Sigmoid colon (tissue), 7 donors: ENCODE measurements around the gene CFHR1. TPM values are rescaled to one million over a fixed set of nuclear protein-coding genes. Genes with fewer than 3 reads are reported as not detected.

Experiments used
- DNase-seq: peaks from one replicate; pipeline ENCODE4 v3.0.0-alpha.2; 2019
- H3K27ac ChIP-seq, 4 donors: fragments of 200-600 bp; sonication (generic); one replicate each; pipeline ENCODE4 v1.5.1; 2016 to 2019; ENCODE audit warnings: mild to moderate bottlenecking in 1 of 4
- H3K27me3 ChIP-seq, 3 donors: fragments of 200-600 bp; sonication (generic); one replicate each; pipeline ENCODE4 v1.5.1; 2019; ENCODE audit warnings: mild to moderate bottlenecking in 1 of 3
- H3K36me3 ChIP-seq, 4 donors: fragments of 200-600 bp; sonication (generic); one replicate each; pipeline ENCODE4 v1.5.1; 2016 to 2019
- H3K4me1 ChIP-seq, 4 donors: fragments of 200-600 bp; sonication (generic); one replicate each; pipeline ENCODE4 v1.5.1; 2017 to 2019
- H3K4me3 ChIP-seq, 4 donors: fragments of 200-600 bp; sonication (generic); one replicate each; pipeline ENCODE4 v1.5.1; 2017 to 2019; ENCODE audit warnings: mild to moderate bottlenecking in 2 of 4, moderate library complexity in 1 of 4
- H3K9me3 ChIP-seq, 4 donors: fragments of 200-600 bp in 3 of 4; sonication (generic) in 3 of 4; one replicate each; pipeline versions ENCODE4 v1.5.1 to v1.6.1; 2013 to 2019
- EP300 ChIP-seq, 4 donors: sonication (generic); formaldehyde crosslinking; IDR thresholded peaks; one replicate each; pipeline ENCODE4 v1.6.1; 2017; ENCODE audit warnings: antibody characterized with exemption in 4 of 4
- POLR2A ChIP-seq, 2 donors: fragments of 450-650 bp; IDR thresholded peaks; one replicate each; pipeline ENCODE4 v1.6.1; 2016; ENCODE audit warnings: antibody characterized with exemption in 2 of 2, mild to moderate bottlenecking in 2 of 2, moderate library complexity in 2 of 2
- POLR2AphosphoS5 ChIP-seq, 4 donors: sonication (generic); formaldehyde crosslinking; IDR thresholded peaks; one replicate each; pipeline ENCODE4 v1.6.1; 2017; ENCODE audit warnings: antibody characterized with exemption in 4 of 4
- WGBS, 2 donors: extraction: QIAGEN DNeasy Blood & Tissue Kit; methylation state at CpG; one replicate each; pipeline ENCODE4 v1.1.7; 2013; 5-methylcytosine and 5-hydroxymethylcytosine counted together
- intact Hi-C: fragments of 100-400 bp; cut with DNase I; formaldehyde crosslinking; loops from one replicate; pipeline ENCODE4 v1.15.1; 2023
- polyA plus RNA-seq, 3 donors: library from polyadenylated mRNA; stranded (reverse); fragments of 200-250 nt; gene quantifications; one replicate each; pipeline ENCODE4 v1.2.3, GENCODE V29; 2013
- total RNA-seq, 4 donors: library from RNA; depleted of rRNA; stranded (reverse); fragments of >200 nt; gene quantifications; one replicate each; pipeline ENCODE4 v1.1.0, GENCODE V29; 2016
- TF ChIP-seq, protein P1 (sequence below), 4 experiments: fragments of 450-650 bp in 3 of 4; fragments of 200-600 bp in 1 of 4; IDR thresholded peaks; one replicate each; pipeline ENCODE4 v1.5.1; 2016 to 2019; ENCODE audit warnings: antibody characterized with exemption in 4 of 4, mild to moderate bottlenecking in 3 of 4, moderate library complexity in 2 of 4
- donor health status: healthy with polysubstance abuse.
- donor health status: Bipolar disorder and iron deficiency.
- donor health status: healthy.

The CFHR1 gene
- total and polyA plus RNA-seq, 7 donors: 0.22 to 0.36 TPM; not detected in 5

DNA sequence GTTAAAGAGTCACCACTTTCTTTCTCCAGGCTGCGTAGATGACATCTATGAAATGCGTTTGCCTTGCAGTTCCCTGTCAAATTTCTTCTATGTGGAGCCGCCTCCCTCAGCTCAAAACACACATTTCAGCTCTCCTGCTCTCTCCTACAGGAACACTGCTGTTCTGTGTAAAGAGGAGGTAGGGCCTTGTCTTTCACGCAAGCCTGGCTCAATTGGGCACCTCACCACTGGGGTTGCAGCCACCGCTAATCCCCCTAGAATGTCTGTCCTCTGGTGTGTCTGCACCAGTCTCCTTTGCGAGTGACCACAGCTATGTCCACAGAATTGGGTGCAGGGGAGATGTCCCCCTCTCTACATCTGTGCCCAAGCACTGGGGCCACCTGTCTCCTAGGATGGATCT is 36.5 kb downstream of the CFHR1 start:
- Histone ChIP-seq H3K4me1 (no peaks in the 10 kb centered on the region), H3K36me3 (no peaks in the 10 kb centered on the region), H3K4me3 (no peak overlapping the region), H3K9me3 (no peaks in the 10 kb centered on the region), H3K27ac (no peak overlapping the region), H3K27me3 (no peaks in the 10 kb centered on the region)
- TF ChIP-seq, protein P1, sequence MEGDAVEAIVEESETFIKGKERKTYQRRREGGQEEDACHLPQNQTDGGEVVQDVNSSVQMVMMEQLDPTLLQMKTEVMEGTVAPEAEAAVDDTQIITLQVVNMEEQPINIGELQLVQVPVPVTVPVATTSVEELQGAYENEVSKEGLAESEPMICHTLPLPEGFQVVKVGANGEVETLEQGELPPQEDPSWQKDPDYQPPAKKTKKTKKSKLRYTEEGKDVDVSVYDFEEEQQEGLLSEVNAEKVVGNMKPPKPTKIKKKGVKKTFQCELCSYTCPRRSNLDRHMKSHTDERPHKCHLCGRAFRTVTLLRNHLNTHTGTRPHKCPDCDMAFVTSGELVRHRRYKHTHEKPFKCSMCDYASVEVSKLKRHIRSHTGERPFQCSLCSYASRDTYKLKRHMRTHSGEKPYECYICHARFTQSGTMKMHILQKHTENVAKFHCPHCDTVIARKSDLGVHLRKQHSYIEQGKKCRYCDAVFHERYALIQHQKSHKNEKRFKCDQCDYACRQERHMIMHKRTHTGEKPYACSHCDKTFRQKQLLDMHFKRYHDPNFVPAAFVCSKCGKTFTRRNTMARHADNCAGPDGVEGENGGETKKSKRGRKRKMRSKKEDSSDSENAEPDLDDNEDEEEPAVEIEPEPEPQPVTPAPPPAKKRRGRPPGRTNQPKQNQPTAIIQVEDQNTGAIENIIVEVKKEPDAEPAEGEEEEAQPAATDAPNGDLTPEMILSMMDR (IDR thresholded peaks at IDR 0.05): no peak
- no peak for TF ChIP-seq POLR2AphosphoS5 (IDR thresholded peaks at IDR 0.05)
- TF ChIP-seq POLR2A (IDR thresholded peaks at IDR 0.05): no peak
- TF ChIP-seq EP300 (IDR thresholded peaks at IDR 0.05): no peak
- intact Hi-C loops: no loop called here
- 76 to 84% methylated on average over 6 of the region's 6 CpGs for WGBS, 2 donors
- no peak for DNase-seq

DNA sequence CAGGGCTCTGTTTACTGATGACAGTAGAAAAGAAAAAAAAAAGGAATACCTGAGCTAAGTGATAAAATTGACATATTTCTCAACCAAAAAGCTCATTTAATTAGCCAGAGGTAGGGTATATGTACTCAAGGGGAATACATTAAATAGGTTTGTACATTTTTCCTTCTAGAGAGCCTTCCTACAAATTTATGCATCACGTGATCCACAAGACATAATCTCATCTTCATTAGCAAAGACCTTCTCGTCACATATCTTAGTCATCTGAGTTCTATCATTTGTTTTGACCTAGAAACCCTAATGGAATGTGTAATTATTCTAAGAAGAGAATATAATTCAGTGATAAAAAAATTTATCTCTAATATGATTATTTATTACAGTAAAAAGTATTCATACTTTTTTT is 37.7 kb downstream of the CFHR1 start:
- Histone ChIP-seq H3K27ac (no peak overlapping the region), H3K36me3 (no peaks in the 10 kb centered on the region), H3K27me3 (no peaks in the 10 kb centered on the region), H3K4me3 (no peak overlapping the region), H3K4me1 (no peaks in the 10 kb centered on the region), H3K9me3 (no peaks in the 10 kb centered on the region)
- TF ChIP-seq POLR2AphosphoS5 (IDR thresholded peaks at IDR 0.05): no peak
- TF ChIP-seq EP300 (IDR thresholded peaks at IDR 0.05): no peak
- no peak for TF ChIP-seq POLR2A (IDR thresholded peaks at IDR 0.05)
- TF ChIP-seq, protein P1 (IDR thresholded peaks at IDR 0.05): no peak
- DNase-seq: no peak
- WGBS, 2 donors: 80 to 84% methylated on average over 2 of the region's 2 CpGs
- intact Hi-C loops: no loop called here

DNA sequence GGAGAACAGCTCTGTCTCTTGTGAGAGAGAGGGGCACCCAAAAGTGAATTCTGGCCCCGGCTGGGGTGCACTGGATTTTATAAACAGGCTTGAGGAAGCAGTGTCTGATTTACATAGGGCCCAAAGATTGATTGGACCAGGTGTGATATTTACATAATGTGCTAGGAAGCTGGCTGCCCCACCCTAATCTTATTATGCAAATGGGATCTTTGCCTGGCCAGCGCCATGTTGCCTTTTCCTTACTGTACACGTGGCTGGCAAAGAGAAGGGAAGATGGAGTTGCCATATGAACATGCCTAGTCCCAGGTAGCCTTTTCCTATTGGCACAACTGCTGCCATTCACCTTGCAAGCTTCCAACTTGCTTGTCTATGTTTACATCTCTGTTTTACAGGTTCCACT is 39.3 kb downstream of the CFHR1 start:
- DNase-seq: no peak
- Histone ChIP-seq H3K4me1 (no peaks in the 10 kb centered on the region), H3K36me3 (no peaks in the 10 kb centered on the region), H3K27me3 (no peaks in the 10 kb centered on the region), H3K4me3 (no peak overlapping the region), H3K9me3 (no peaks in the 10 kb centered on the region), H3K27ac (no peak overlapping the region)
- intact Hi-C loops: no loop called here
- TF ChIP-seq POLR2A (IDR thresholded peaks at IDR 0.05): no peak
- TF ChIP-seq POLR2AphosphoS5 (IDR thresholded peaks at IDR 0.05): no peak
- TF ChIP-seq EP300 (IDR thresholded peaks at IDR 0.05): no peak
- TF ChIP-seq, protein P1 (IDR thresholded peaks at IDR 0.05): no peak
- WGBS, 2 donors: 66 to 75% methylated on average over 3 of the region's 3 CpGs

DNA sequence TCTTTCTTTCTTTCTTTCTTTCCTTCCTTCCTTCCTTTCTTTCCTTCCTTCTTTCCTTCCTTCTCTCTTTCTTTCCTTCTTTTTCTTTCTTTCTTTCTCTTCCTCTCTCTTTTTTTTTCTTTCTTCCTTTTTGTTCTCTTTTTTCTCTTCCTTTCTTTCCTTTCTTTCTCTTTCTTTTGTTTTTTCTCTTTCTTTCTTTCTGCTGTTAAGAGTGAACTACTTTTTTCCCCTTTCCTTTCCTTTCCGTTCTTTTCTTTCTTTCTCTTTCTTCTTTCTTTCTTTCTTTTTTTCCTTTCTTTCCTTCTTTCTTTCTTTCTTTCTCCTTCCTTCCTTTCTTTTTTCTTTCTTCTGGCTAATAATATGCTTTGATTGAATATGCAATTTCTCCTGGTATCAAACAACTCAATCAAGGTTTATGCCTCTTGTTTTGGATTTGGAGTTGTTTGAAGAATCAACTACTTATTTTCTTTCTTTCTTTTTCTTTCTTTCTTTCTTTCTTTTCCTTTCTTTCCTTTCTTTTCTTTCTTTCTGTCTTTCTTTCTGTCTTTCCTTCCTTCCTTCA is 40.9 kb downstream of the CFHR1 start:
- intact Hi-C loops: no loop called here
- 93 to 96% methylated on average over 1 of the region's 1 CpG for WGBS, 2 donors
- Histone ChIP-seq H3K27ac (no peak overlapping the region), H3K27me3 (no peaks in the 10 kb centered on the region), H3K4me1 (no peaks in the 10 kb centered on the region), H3K36me3 (no peaks in the 10 kb centered on the region), H3K9me3 (no peaks in the 10 kb centered on the region), H3K4me3 (no peak overlapping the region)
- no peak for TF ChIP-seq EP300 (IDR thresholded peaks at IDR 0.05)
- TF ChIP-seq POLR2A (IDR thresholded peaks at IDR 0.05): no peak
- TF ChIP-seq, protein P1 (IDR thresholded peaks at IDR 0.05): no peak
- TF ChIP-seq POLR2AphosphoS5 (IDR thresholded peaks at IDR 0.05): no peak
- DNase-seq: no peak

DNA sequence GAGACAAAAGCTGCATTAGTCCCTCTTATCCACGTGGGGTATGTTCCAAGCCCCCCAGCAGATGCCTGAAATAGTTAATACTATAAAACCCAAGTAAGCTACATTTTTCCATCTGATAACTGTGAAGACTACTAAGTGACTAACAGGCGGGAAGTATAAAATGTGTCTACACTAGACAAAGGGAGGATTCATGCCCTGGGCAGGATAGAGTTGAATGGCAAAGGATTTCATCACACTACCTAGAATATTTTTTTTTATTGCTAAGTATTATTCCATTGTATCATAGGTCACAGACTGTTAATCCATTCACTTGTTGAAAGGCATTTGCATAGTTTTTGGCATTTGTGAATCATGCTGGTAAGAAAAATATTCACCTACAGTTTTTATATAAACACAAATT is 41.9 kb downstream of the CFHR1 start:
- DNase-seq: no peak
- no peaks in the 10 kb centered on the region for H3K9me3 ChIP-seq
- H3K27ac ChIP-seq: no peak overlapping the region
- TF ChIP-seq, protein P1 (IDR thresholded peaks at IDR 0.05): no peak
- TF ChIP-seq POLR2AphosphoS5 (IDR thresholded peaks at IDR 0.05): no peak
- TF ChIP-seq POLR2A (IDR thresholded peaks at IDR 0.05): no peak
- no peak for TF ChIP-seq EP300 (IDR thresholded peaks at IDR 0.05)
- no peaks in the 10 kb centered on the region for H3K36me3 ChIP-seq
- intact Hi-C loops: no loop called here
- H3K4me1 ChIP-seq: no peaks in the 10 kb centered on the region
- H3K4me3 ChIP-seq: no peak overlapping the region
- no peaks in the 10 kb centered on the region for H3K27me3 ChIP-seq
- 48 to 67% methylated on average over 2 of the region's 2 CpGs for WGBS, 2 donors
